ENCODE results near the gene UBL4B.
"Not testable (repeated sequence)": the region's sequence is repeated elsewhere in the genome, so short reads cannot be mapped to it uniquely, and the experiment has no call there.

The UBL4B gene, protein sequence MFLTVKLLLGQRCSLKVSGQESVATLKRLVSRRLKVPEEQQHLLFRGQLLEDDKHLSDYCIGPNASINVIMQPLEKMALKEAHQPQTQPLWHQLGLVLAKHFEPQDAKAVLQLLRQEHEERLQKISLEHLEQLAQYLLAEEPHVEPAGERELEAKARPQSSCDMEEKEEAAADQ

DNA sequence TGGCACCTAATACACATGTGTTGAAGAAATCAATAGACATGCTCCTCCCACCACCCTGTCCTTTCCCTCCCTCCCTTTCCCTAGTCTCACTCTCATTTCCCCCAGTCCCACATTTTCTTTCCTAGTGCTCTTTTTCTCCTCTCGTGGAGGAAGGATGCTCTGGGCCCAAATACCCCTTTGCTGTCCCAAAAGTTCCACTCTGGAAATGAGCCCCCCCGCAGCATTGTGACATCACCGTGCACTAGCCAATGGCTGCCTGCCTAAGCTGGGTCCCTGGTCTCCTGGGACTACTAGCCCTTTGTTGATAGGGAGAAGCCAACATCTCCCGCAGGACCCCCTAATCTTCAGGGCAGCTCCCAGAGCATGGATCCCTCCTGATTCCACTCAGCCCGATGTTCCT, at the start of gene UBL4B:
Gene UBL4B (plus strand): TSS at position 301 of the 400 bp plus-strand sequence. CDS start 92 bp downstream, at position 393.
- DNase-seq (ENCODE audit: low read depth in 2 of 2), result no peak

- no peak for DNase-seq (ENCODE audit: low read depth in 2 of 2)
These were observed 49.6 kb upstream of the UBL4B start for GRCh38 chr1:110062612-110063011.

DNA sequence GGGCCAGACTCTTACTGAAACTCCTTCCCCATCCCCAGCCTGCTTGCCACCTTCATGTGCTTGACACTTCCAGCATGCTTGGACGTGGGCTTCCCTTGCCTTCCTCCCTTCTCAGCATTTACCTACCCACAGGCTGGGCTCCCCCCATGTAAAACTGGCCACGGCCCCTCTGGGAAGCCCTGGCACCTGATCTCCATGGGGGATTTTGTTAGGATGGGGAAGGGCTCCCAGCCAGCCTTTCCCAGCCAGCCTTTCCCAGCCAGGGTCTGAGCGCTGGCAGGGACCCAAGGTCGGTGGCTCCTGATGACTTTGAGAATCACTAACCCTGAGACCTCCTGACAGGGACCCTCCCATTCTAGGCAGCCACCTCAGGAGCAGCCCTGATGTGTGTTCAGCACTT, 48.5 kb upstream of the UBL4B start:
- DNase-seq (ENCODE audit: low read depth in 2 of 2), result no peak

GRCh38 chr1:110064576-110065337, 47.5 kb upstream of the UBL4B start:
- no peak for DNase-seq (ENCODE audit: low read depth in 2 of 2)

DNA sequence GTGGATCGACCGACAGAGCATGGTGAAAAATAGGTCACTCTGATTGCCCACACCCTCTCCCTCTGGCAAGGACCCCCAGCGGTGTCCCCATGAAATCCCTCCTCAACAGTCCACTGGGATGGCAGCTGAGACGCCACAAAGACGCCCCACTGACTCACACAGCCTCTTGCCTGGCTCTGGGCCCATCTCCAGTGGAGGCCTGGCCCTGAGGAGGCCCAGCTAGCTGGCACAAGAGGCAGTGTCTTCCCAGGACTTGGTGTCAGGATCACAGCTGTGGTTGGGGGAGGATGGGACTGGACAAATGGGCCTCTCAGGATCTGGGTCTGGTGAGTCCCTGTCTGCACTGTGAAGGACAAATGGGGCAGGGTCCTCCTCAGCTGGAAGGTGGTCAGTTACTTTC, 46.4 kb upstream of the UBL4B start:
- no peak for DNase-seq (ENCODE audit: low read depth in 2 of 2)

GRCh38 chr1:110067479-110067892, 44.8 kb upstream of the UBL4B start:
- no peak for DNase-seq (ENCODE audit: low read depth in 2 of 2)

- DNase-seq (ENCODE audit: low read depth in 2 of 2), result no peak
These were observed 44.2 kb upstream of the UBL4B start for GRCh38 chr1:110067893-110068645.

- no peak for DNase-seq (ENCODE audit: low read depth in 2 of 2)
These were observed 43.4 kb upstream of the UBL4B start for GRCh38 chr1:110068646-110069403.

GRCh38 chr1:110069404-110070281, 42.6 kb upstream of the UBL4B start:
- no peak for DNase-seq (ENCODE audit: low read depth in 2 of 2)

- DNase-seq (ENCODE audit: low read depth in 2 of 2), result no peak
These were observed 42.0 kb upstream of the UBL4B start for GRCh38 chr1:110070282-110070669.

- no peak for DNase-seq (ENCODE audit: low read depth in 2 of 2)
These were observed 41.5 kb upstream of the UBL4B start, which contains the start of gene ALX3 for GRCh38 chr1:110070671-110071242. Gene ALX3, minus strand, starts transcription at chr1:110070672. Its CDS starts 60 bp downstream, at chr1:110070612.

DNA sequence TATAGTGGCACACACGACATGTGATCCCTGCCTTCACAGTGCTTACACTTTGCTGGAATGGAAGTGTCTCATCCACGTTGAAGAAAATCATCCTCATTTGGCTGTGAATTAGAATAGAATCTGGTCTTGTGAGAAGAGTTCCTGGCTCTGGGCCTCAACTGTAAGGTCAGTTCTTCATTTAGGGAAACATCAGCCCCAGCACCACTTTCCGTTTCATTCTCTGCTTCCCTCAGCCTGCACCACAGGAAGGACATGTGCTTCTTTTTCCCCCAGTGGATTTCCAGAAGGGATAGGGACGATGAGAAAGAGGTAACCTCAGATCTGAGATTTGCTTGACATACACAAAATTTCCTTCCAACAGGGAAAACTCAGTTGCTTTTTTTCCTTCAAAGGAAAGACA, 38.1 kb upstream of the UBL4B start:
- no peak for DNase-seq (ENCODE audit: low read depth in 2 of 2)

DNA sequence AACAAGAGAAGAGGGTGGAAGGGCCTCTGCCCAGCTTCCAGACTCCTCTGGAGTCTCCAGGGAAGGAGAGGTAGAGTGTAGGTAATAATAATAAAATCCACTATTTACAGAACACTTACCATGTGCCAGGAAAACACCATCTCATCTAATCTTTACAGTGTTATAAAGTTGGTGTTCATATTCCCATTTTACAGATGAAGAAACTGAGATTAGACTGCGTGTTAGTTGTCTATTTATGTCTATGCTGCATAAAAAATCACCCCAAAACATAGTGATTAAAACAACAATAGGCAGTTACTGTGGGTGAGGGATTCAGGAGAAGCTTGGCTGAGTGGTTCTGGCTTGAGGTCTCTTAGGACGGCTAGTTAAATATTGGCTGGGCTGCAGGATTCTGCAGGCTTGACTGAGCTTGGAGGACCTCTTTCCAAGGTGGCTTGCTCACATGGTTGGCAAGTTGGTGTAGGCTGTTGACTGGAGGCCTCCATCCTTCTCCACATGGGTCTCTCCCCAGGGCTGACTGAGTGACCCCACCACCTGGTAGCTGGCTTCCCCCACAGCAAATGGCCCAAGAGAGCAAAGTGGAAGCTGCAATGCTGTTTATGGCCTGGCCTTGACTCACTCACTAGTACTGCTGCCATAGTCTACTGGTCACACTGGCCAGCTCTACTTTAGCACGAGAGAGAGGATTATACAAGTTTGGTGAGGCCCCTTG, 35.3 kb upstream of the UBL4B start:
- DNase-seq (ENCODE audit: low read depth in 2 of 2), result no peak

- DNase-seq (ENCODE audit: low read depth in 2 of 2), result not testable (repeated sequence)
These were observed 32.2 kb upstream of the UBL4B start for GRCh38 chr1:110079995-110080394.

DNA sequence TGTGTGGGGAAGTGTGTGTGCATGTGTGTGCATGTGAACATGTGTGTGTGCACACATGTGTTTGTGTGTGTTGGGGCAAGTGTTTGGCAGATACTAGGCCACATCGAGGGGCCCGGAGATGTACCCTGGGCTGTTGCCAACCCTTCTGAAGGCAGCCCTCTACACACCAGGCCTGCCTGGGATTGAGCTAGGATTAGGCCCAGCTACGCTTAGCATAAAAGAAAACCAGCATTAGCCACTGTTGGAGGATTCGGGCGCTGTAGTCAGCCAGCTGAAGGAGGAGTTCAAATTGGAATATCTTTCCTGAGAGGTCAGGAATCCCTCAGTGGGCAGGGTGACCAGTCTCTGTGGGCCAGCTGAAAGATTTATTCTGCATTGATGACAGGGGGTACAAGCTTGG, 31.2 kb upstream of the UBL4B start:
- DNase-seq (ENCODE audit: low read depth in 2 of 2), result no peak

DNA sequence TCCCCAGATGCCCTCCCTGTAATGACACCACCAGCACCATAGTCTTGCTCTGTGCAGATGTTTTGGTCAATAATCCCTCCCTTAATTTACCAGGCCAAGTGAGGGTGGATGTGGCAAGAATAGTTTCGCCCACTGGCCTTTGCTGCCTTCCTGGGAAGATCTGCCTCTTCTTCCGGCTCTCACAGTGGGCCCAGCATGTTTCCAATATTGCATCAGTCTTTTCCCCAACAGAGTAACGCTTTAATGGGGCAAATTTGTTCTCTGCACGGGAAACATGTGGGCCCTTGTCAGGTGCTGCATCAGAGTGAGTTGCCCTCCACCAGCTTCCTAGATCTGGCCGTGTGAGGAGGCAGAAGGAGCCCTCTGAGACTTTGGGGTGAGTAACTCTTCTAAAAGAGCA, 29.8 kb upstream of the UBL4B start:
- no peak for DNase-seq (ENCODE audit: low read depth in 2 of 2)

DNA sequence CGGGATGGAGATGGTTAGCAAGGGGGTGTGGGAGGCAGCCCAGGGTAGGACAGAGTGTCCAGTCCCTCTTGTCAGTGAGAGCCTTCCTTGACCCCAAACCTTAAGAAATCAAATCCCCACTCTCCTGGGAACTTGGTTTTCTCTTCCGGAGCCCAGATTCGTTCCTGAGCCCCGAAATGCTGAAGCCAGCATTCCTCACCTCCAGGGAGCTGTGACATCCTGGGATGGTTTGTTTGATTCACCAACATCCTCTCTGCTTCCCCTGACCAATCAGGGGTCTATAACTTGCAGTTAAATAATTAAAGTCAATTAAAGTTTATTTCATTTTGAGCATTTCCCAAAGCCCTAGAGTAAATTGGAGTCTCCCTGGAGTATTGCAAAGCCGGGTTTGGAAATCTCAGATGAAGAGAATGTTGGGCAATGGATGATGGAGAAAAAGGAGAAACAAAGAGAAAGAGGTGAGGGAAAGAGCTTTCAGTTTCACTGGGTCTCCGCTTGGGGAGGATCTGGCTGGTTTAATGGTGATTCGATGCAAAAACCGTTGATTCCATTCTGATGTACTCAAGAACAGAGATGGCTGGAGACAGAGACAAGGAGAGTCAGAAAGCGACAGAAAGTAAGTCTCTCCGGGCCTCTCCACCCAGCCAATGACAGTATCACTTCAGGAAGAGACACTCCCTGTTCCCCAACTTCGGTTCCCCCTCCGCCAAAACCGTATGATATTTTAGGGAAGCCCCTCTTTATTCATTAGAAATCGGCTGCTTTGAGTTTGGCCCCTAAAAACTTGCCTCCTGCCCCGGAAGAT, 29.0 kb upstream of the UBL4B start:
- no peak for DNase-seq (ENCODE audit: low read depth in 2 of 2)

DNA sequence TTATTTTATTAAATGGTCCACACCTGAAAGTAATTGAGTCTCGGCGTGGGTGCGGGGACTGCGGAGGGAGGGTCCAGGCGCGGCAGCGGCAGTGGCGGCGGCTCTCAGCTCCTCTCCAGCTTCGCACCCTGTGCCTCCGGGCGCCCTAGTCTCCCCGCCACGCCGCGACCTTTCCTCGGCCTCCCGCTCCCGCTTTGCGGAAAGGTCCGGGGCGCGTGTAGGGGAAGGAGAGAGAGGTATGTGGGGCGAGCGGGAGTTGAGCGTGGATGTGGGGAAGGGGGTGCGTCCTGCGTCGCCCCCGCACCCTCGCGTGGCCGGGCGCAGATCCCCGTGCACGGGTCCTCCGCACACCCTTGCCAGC, 28.4 kb upstream of the UBL4B start:
- DNase-seq (ENCODE audit: low read depth in 2 of 2), result no peak
